HL-60 (cell line): ENCODE results near the gene LRRIQ1.

Experiments used
- CTCF ChIP-seq: IDR thresholded peaks from one replicate; pipeline ENCODE4 v1.5.1; 2011; ENCODE audit warnings: low read length, control low read depth, inconsistent platforms; ENCODE audit not compliant: insufficient read depth
- GABPA ChIP-seq: IDR thresholded peaks from 2 replicates; pipeline ENCODE4 v1.6.1; 2012; ENCODE audit warnings: low read depth
- POLR2AphosphoS5 ChIP-seq: IDR thresholded peaks from 2 replicates; pipeline ENCODE4 v1.6.1; 2012; ENCODE audit warnings: low read depth
- REST ChIP-seq: IDR thresholded peaks from 2 replicates; pipeline ENCODE4 v1.6.1; 2012; ENCODE audit warnings: low read depth; ENCODE audit not compliant: insufficient replicate concordance
- SPI1 ChIP-seq: IDR thresholded peaks from 2 replicates; pipeline ENCODE4 v1.6.1; 2012; ENCODE audit warnings: low read depth, mild to moderate bottlenecking, borderline replicate concordance

GRCh38 chr12:85017618-85018017 lies 18.5 kb upstream of the LRRIQ1 start:
- TF ChIP-seq CTCF (no peak), POLR2AphosphoS5 (no peak), REST (no peak), GABPA (no peak), SPI1 (no peak)
